ENCODE measurements around the gene ADRB2. TPM values are rescaled to one million over a fixed set of nuclear protein-coding genes. Genes with fewer than 3 reads are reported as not detected.

Gene ADRB2
- polyA plus RNA-seq, 1 experiment, result 0.63 TPM

GRCh38 chr5:148820461-148821395, 5.7 kb upstream of the ADRB2 start:
- H3K9me3 ChIP-seq (ENCODE audit: control insufficient read depth, insufficient read depth, low read length), result no peaks in the 10 kb centered on the region
- peak; percentile 68 for TF ChIP-seq CTCF (IDR thresholded peaks at IDR 0.05; ENCODE audit: low read depth, low read length)
- no peak for DNase-seq (ENCODE audit: low read depth, low spot score)
- no peaks in the 10 kb centered on the region for H3K27me3 ChIP-seq (ENCODE audit: control insufficient read depth, insufficient read depth, low read length)
- POLR2A ChIA-PET, result no interaction called here
- no peak overlapping the region for H3K4me3 ChIP-seq (ENCODE audit: low read depth, low read length)
- CTCF ChIA-PET, result interaction anchor here (0.6 to 3.3 kb wide), 36 partner anchors 9 to 309 kb away, joined by 3 to 29 read pairs (median 4); no protein-coding TSS in a partner anchor
- no peak overlapping the region for H3K27ac ChIP-seq (ENCODE audit: low read depth, low read length)

GRCh38 chr5:148823871-148824270, 2.5 kb upstream of the ADRB2 start:
- no peak for TF ChIP-seq CTCF (IDR thresholded peaks at IDR 0.05; ENCODE audit: low read depth, low read length)
- ChIA-PET CTCF (interaction anchor here (0.7 to 2.9 kb wide), 3 partner anchors 82 to 212 kb away, joined by 3 to 20 read pairs (median 11); no protein-coding TSS in a partner anchor), POLR2A (no interaction called here)
- H3K27me3 ChIP-seq (ENCODE audit: control insufficient read depth, insufficient read depth, low read length), result no peaks in the 10 kb centered on the region
- H3K4me3 ChIP-seq (ENCODE audit: low read depth, low read length), result no peak overlapping the region
- DNase-seq (ENCODE audit: low read depth, low spot score), result no peak
- no peaks in the 10 kb centered on the region for H3K9me3 ChIP-seq (ENCODE audit: control insufficient read depth, insufficient read depth, low read length)
- H3K27ac ChIP-seq (ENCODE audit: low read depth, low read length), result no peak overlapping the region

- Histone ChIP-seq H3K27ac (ENCODE audit: low read depth, low read length) (peak overlapping the region; percentile 70), H3K9me3 (ENCODE audit: control insufficient read depth, insufficient read depth, low read length) (no peaks in the 10 kb centered on the region), H3K4me3 (ENCODE audit: low read depth, low read length) (peak overlapping the region; percentile 85), H3K27me3 (ENCODE audit: control insufficient read depth, insufficient read depth, low read length) (no peaks in the 10 kb centered on the region)
- TF ChIP-seq CTCF (IDR thresholded peaks at IDR 0.05; ENCODE audit: low read depth, low read length), result no peak
- POLR2A ChIA-PET, result interaction anchor here (1.3 kb wide), 1 partner anchor 237 kb away, joined by 3 read pairs; the partner anchor contains the start of gene SH3TC2
- no peak for DNase-seq (ENCODE audit: low read depth, low spot score)
- CTCF ChIA-PET, result interaction anchor here (1.1 to 2.9 kb wide), 4 partner anchors 10 to 289 kb away, joined by 3 to 20 read pairs (median 8); no protein-coding TSS in a partner anchor
Measured at GRCh38 chr5:148825716-148826052, 727 bp upstream of the ADRB2 start.

GRCh38 chr5:148826739-148827070, 294 bp downstream of the ADRB2 start:
- no peak overlapping the region for H3K27ac ChIP-seq (ENCODE audit: low read depth, low read length)
- peak overlapping the region; percentile 85 for H3K4me3 ChIP-seq (ENCODE audit: low read depth, low read length)
- ChIA-PET CTCF (interaction anchor here (0.7 to 1.1 kb wide), 2 partner anchors 52 to 288 kb away, joined by 3 to 5 read pairs; no protein-coding TSS in a partner anchor), POLR2A (interaction anchor here (0.8 to 1.3 kb wide), 2 partner anchors 23 to 236 kb away, joined by 3 read pairs; partner anchors contain the start of gene SH3TC2)
- TF ChIP-seq CTCF (IDR thresholded peaks at IDR 0.05; ENCODE audit: low read depth, low read length), result no peak
- H3K9me3 ChIP-seq (ENCODE audit: control insufficient read depth, insufficient read depth, low read length), result no peaks in the 10 kb centered on the region
- H3K27me3 ChIP-seq (ENCODE audit: control insufficient read depth, insufficient read depth, low read length), result no peaks in the 10 kb centered on the region
- DNase-seq (ENCODE audit: low read depth, low spot score), result no peak

GRCh38 chr5:148827723-148828122, 1.3 kb downstream of the ADRB2 start:
- ChIA-PET POLR2A (interaction anchor here (0.6 to 1.2 kb wide), 2 partner anchors 83 to 672 kb away, joined by 3 to 4 read pairs; no protein-coding TSS in a partner anchor), CTCF (interaction anchor here (0.6 to 5.6 kb wide), 8 partner anchors 12 to 287 kb away, joined by 4 to 30 read pairs (median 8); no protein-coding TSS in a partner anchor)
- Histone ChIP-seq H3K27ac (ENCODE audit: low read depth, low read length) (no peak overlapping the region), H3K9me3 (ENCODE audit: control insufficient read depth, insufficient read depth, low read length) (no peaks in the 10 kb centered on the region), H3K27me3 (ENCODE audit: control insufficient read depth, insufficient read depth, low read length) (no peaks in the 10 kb centered on the region), H3K4me3 (ENCODE audit: low read depth, low read length) (0 out of 2 replicates have a peak overlapping the region, but pooled peaks have one; percentile 7)
- TF ChIP-seq CTCF (IDR thresholded peaks at IDR 0.05; ENCODE audit: low read depth, low read length), result no peak
- DNase-seq (ENCODE audit: low read depth, low spot score), result no peak

Measured in AG04450 (cell line).